HCT116 (cell line): ENCODE measurements around the gene NEU4. TPM values are rescaled to one million over a fixed set of nuclear protein-coding genes. Genes with fewer than 3 reads are reported as not detected.

Source experiments
- ATAC-seq: fragments of 200-7000 bp; cut with Tn5 transposase; 2 replicates; pipeline ENCODE4 v1.9.1; 2020; ENCODE audit warnings: mild to moderate bottlenecking, moderate library complexity
- BruUV-seq: library from RNA; stranded (reverse); fragments of 400-500 nt; replicated peaks from 2 replicates; lab custom pipeline; 2021; lab: Mats Ljungman, UMichigan
- CTCF ChIA-PET: fragments of 300-600 bp; sonication (Branson Sonifier 250); formaldehyde crosslinking; loops from one replicate; lab custom pipeline; 2021; ENCODE audit warnings: antibody characterized with exemption; lab: Charles Lee
- POLR2A ChIA-PET: fragments of 300-600, 350-600 bp; sonication (Branson Sonifier 250); formaldehyde crosslinking; loops from one replicate; lab custom pipeline; 2021; ENCODE audit warnings: antibody characterized with exemption; lab: Charles Lee
- RAD21 ChIA-PET, 2 experiments: fragments of 300-600 bp; sonication (Branson Sonifier 250); formaldehyde crosslinking; loops; one replicate each; lab custom pipeline; 2023; ENCODE audit warnings: low total read pairs in 2 of 2; ENCODE audit not compliant: uncharacterized antibody in 2 of 2, unreplicated experiment in 2 of 2, low non-redundant PET in 1 of 2; lab: Charles Lee
- DNase-seq: peaks from one replicate; pipeline ENCODE4 v3.0.0-alpha.2; 2010; ENCODE audit warnings: low read depth, low spot score
- H2AFZ ChIP-seq: fragments of 200-600 bp; shearing (Covaris generic), sonication (generic); 2 replicates; pipeline ENCODE4 v1.6.1; 2017; ENCODE audit warnings: low read depth, mixed run types, mixed read lengths, antibody characterized with exemption, low read length; ENCODE audit not compliant: poor library complexity, severe bottlenecking
- H3K27ac ChIP-seq: 2 replicates; pipeline ENCODE4 v1.5.1; 2012; ENCODE audit warnings: low read depth, low read length
- H3K27me3 ChIP-seq: fragments of 200-600 bp; sonication (generic); 2 replicates; pipeline ENCODE4 v1.6.1; 2016; ENCODE audit warnings: mixed run types, low read length, mixed read lengths; ENCODE audit not compliant: insufficient read depth
- H3K36me3 ChIP-seq, 2 experiments: fragments of 200-500 bp in 1 of 2; fragments of 200-600 bp in 1 of 2; sonication (Bioruptor generic) in 1 of 2; sonication (generic) in 1 of 2; 2 replicates each; pipeline versions ENCODE4 v1.5.1 to v1.6.1; 2014 to 2016; ENCODE audit warnings: low read length in 2 of 2, inconsistent platforms in 1 of 2, mixed read lengths in 1 of 2, mixed run types in 1 of 2; ENCODE audit not compliant: insufficient read depth in 2 of 2, control insufficient read depth in 1 of 2
- H3K4me1 ChIP-seq, 2 experiments: fragments of 200-600 bp in 1 of 2; sonication (generic) in 1 of 2; 2 replicates each; pipeline versions ENCODE4 v1.5.1 to v1.6.1; 2012 to 2017; ENCODE audit warnings: low read length in 2 of 2, inconsistent platforms in 1 of 2, mild to moderate bottlenecking in 1 of 2, mixed read lengths in 1 of 2, mixed run types in 1 of 2, moderate library complexity in 1 of 2; ENCODE audit not compliant: insufficient read depth in 2 of 2, control insufficient read depth in 1 of 2
- H3K4me2 ChIP-seq: fragments of 200-600 bp; sonication (generic); 2 replicates; pipeline ENCODE4 v1.6.1; 2017; ENCODE audit warnings: mixed run types, low read length, mixed read lengths
- H3K4me3 ChIP-seq, 2 experiments: fragments of 200-600 bp in 1 of 2; sonication (generic) in 1 of 2; replicated peaks in 1 of 2; 2 replicates each; pipeline ENCODE4 v1.5.1; 2011 to 2016; ENCODE audit warnings: low read length in 2 of 2, control low read depth in 1 of 2, low read depth in 1 of 2, mild to moderate bottlenecking in 1 of 2, mixed read lengths in 1 of 2, mixed run types in 1 of 2
- H3K79me2 ChIP-seq: fragments of 200-600 bp; sonication (generic); 2 replicates; pipeline ENCODE4 v1.6.1; 2017; ENCODE audit warnings: mild to moderate bottlenecking, mixed run types, low read length, moderate library complexity, mixed read lengths; ENCODE audit not compliant: insufficient read depth
- H3K9ac ChIP-seq: fragments of 200-600 bp; sonication (generic); 2 replicates; pipeline ENCODE4 v1.6.1; 2016; ENCODE audit warnings: low read length, mixed read lengths
- H3K9me2 ChIP-seq: fragments of 200-600 bp; sonication (generic), shearing (Covaris generic); 2 replicates; pipeline ENCODE4 v1.6.1; 2017; ENCODE audit warnings: mixed run types, mild to moderate bottlenecking, moderate library complexity; ENCODE audit not compliant: insufficient read depth
- H3K9me3 ChIP-seq, 2 experiments: fragments of 200-500 bp in 1 of 2; fragments of 200-600 bp in 1 of 2; sonication (Bioruptor generic) in 1 of 2; sonication (generic) in 1 of 2; 2 replicates each; pipeline ENCODE4 v1.6.1; 2014 to 2017; ENCODE audit warnings: low read length in 2 of 2, mixed read lengths in 2 of 2, inconsistent platforms in 1 of 2, low read depth in 1 of 2, mild to moderate bottlenecking in 1 of 2, mixed run types in 1 of 2, moderate library complexity in 1 of 2; ENCODE audit not compliant: control insufficient read depth in 1 of 2, insufficient read depth in 1 of 2
- H4K20me1 ChIP-seq: fragments of 200-600 bp; sonication (generic), shearing (Covaris generic); 2 replicates; pipeline ENCODE4 v1.6.1; 2017; ENCODE audit warnings: mixed run types, mild to moderate bottlenecking, moderate library complexity; ENCODE audit not compliant: insufficient read depth
- ATF3 ChIP-seq: IDR thresholded peaks from 2 replicates; pipeline ENCODE4 v1.6.1; 2012
- CBX3 ChIP-seq: IDR thresholded peaks from 2 replicates; pipeline ENCODE4 v1.6.1; 2012; ENCODE audit warnings: low read depth
- CTCF ChIP-seq, 3 experiments: fragments of 200-600 bp in 1 of 3; sonication (generic) in 1 of 3; IDR thresholded peaks in 2 of 3; conservative IDR thresholded peaks in 1 of 3; 2 replicates each; pipeline ENCODE4 v1.5.1; 2012 to 2017; ENCODE audit warnings: low read depth in 2 of 3, low read length in 2 of 3, antibody characterized with exemption in 1 of 3, borderline replicate concordance in 1 of 3, control low read depth in 1 of 3, mild to moderate bottlenecking in 1 of 3, mixed read lengths in 1 of 3, mixed run types in 1 of 3, moderate library complexity in 1 of 3; ENCODE audit not compliant: insufficient read depth in 1 of 3
- EGR1 ChIP-seq: IDR thresholded peaks from 2 replicates; pipeline ENCODE4 v1.6.1; 2012; ENCODE audit warnings: low read depth
- EZH2 ChIP-seq: fragments of 200-600 bp; sonication (generic); IDR thresholded peaks from 2 replicates; pipeline ENCODE4 v1.6.1; 2017; ENCODE audit warnings: antibody characterized with exemption, mixed run types
- EZH2phosphoT487 ChIP-seq: fragments of 200-600 bp; IDR thresholded peaks from 2 replicates; pipeline ENCODE4 v1.6.1; 2018; ENCODE audit warnings: antibody characterized with exemption, borderline replicate concordance
- FOSL1 ChIP-seq: IDR thresholded peaks from 2 replicates; pipeline ENCODE4 v1.6.1; 2012; ENCODE audit warnings: low read depth
- JUND ChIP-seq: IDR thresholded peaks from 2 replicates; pipeline ENCODE4 v1.6.1; 2012
- MAX ChIP-seq: IDR thresholded peaks from 2 replicates; pipeline ENCODE4 v1.6.1; 2012
- POLR2AphosphoS5 ChIP-seq: IDR thresholded peaks from 2 replicates; pipeline ENCODE4 v1.6.1; 2011; ENCODE audit warnings: mild to moderate bottlenecking, low read depth, low read length, moderate library complexity
- REST ChIP-seq: IDR thresholded peaks from 2 replicates; pipeline ENCODE4 v1.6.1; 2012; ENCODE audit warnings: low read depth
- SIN3A ChIP-seq: IDR thresholded peaks from 2 replicates; pipeline ENCODE4 v1.6.1; 2012; ENCODE audit warnings: low read depth
- SP1 ChIP-seq: IDR thresholded peaks from 2 replicates; pipeline ENCODE4 v1.6.1; 2012; ENCODE audit warnings: low read depth
- SRF ChIP-seq: IDR thresholded peaks from 2 replicates; pipeline ENCODE4 v1.6.1; 2012; ENCODE audit warnings: low read depth
- TCF7L2 ChIP-seq: IDR thresholded peaks from 2 replicates; pipeline ENCODE4 v1.7.0; 2011; ENCODE audit warnings: borderline replicate concordance, inconsistent platforms; ENCODE audit not compliant: insufficient read depth, insufficient read length; ENCODE audit errors: extremely low read depth
- YY1 ChIP-seq: IDR thresholded peaks from 2 replicates; pipeline ENCODE4 v1.6.1; 2011; ENCODE audit warnings: low read length, low read depth, moderate library complexity, mild to moderate bottlenecking; ENCODE audit not compliant: insufficient replicate concordance; ENCODE audit errors: extremely low read depth
- ZBTB33 ChIP-seq: IDR thresholded peaks from 2 replicates; pipeline ENCODE4 v1.6.1; 2011; ENCODE audit warnings: mild to moderate bottlenecking, low read length, moderate library complexity; ENCODE audit not compliant: insufficient replicate concordance; ENCODE audit errors: extremely low read depth
- ZFX ChIP-seq: fragments of 450-650 bp; IDR thresholded peaks from 2 replicates; pipeline ENCODE4 v1.6.1; 2017
- ZNF274 ChIP-seq: fragments of 200-500 bp; sonication (Bioruptor generic); IDR thresholded peaks from 2 replicates; pipeline ENCODE4 v1.6.1; 2014; ENCODE audit warnings: mild to moderate bottlenecking, low read depth, low read length, inconsistent platforms
- intact Hi-C: fragments of 100-400 bp; cut with micrococcal nuclease; formaldehyde crosslinking; loops from 2 replicates; pipeline ENCODE4 v1.10.0; 2022
- total RNA-seq: library from RNA; stranded (reverse); gene quantifications from one replicate; pipeline ENCODE4 v1.2.1, GENCODE V29; 2021; ENCODE audit not compliant: unreplicated experiment

Gene NEU4
- total RNA-seq, 1 experiment from 2014 or later, result 0.34 TPM

GRCh38 chr2:241865957-241866789, 57.2 kb downstream of the NEU4 start:
- TF ChIP-seq CTCF (IDR thresholded peaks at IDR 0.05 in 2 of 3, conservative IDR thresholded peaks at IDR 0.05 in 1 of 3; ENCODE audit: borderline replicate concordance in 1 of 3, insufficient read depth in 1 of 3, low read depth in 2 of 3, low read length in 2 of 3) (no peak), ZNF274 (no peak), FOSL1 (no peak), EZH2 (no peak), ATF3 (no peak), EGR1 (no peak), SRF (no peak), POLR2AphosphoS5 (no peak), REST (no peak), JUND (no peak), SIN3A (no peak), TCF7L2 (no peak), ZFX (no peak), EZH2phosphoT487 (no peak), CBX3 (no peak), MAX (no peak), YY1 (no peak), SP1 (no peak), ZBTB33 (no peak)
- H3K36me3 ChIP-seq, result no peaks in the 10 kb centered on the region
- H3K4me2 ChIP-seq, result no peak overlapping the region
- no peaks in the 10 kb centered on the region for H3K9me2 ChIP-seq
- H2AFZ ChIP-seq, result no peak overlapping the region
- H3K9me3 ChIP-seq, result peaks cover 0 to 9% of the 10 kb centered on the region in 2 experiments; a peak in 1 of 4 replicates
- POLR2A ChIA-PET, result no interaction called here
- H3K9ac ChIP-seq, result no peak overlapping the region
- ATAC-seq (no peak; the same call in 1 of the 2 replicates), DNase-seq (no peak)
- CTCF ChIA-PET, result no interaction called here
- no peaks in the 10 kb centered on the region for H3K79me2 ChIP-seq
- intact Hi-C loops, result no loop called here
- RAD21 ChIA-PET, result no interaction called here
- no TSS peak for BruUV-seq
- H4K20me1 ChIP-seq, result no peaks in the 10 kb centered on the region
- no peaks in the 10 kb centered on the region for H3K4me1 ChIP-seq
- H3K27me3 ChIP-seq, result no peaks in the 10 kb centered on the region
- H3K4me3 ChIP-seq, result no peak overlapping the region
- H3K27ac ChIP-seq, result no peak overlapping the region; the same call in 1 of the 2 replicates
